Activated CD8-positive, alpha-beta memory T cell treated with anti-CD3 and anti-CD28 coated beads, Interleukin-2, amount 50 U/mL, for 24 hours (primary cell): ENCODE measurements around the gene ATM.

Experiments used
- DNase-seq: peaks from one replicate; pipeline ENCODE4 v3.0.0-alpha.2; 2020; ENCODE audit errors: extremely low read depth

ATM gene, protein sequence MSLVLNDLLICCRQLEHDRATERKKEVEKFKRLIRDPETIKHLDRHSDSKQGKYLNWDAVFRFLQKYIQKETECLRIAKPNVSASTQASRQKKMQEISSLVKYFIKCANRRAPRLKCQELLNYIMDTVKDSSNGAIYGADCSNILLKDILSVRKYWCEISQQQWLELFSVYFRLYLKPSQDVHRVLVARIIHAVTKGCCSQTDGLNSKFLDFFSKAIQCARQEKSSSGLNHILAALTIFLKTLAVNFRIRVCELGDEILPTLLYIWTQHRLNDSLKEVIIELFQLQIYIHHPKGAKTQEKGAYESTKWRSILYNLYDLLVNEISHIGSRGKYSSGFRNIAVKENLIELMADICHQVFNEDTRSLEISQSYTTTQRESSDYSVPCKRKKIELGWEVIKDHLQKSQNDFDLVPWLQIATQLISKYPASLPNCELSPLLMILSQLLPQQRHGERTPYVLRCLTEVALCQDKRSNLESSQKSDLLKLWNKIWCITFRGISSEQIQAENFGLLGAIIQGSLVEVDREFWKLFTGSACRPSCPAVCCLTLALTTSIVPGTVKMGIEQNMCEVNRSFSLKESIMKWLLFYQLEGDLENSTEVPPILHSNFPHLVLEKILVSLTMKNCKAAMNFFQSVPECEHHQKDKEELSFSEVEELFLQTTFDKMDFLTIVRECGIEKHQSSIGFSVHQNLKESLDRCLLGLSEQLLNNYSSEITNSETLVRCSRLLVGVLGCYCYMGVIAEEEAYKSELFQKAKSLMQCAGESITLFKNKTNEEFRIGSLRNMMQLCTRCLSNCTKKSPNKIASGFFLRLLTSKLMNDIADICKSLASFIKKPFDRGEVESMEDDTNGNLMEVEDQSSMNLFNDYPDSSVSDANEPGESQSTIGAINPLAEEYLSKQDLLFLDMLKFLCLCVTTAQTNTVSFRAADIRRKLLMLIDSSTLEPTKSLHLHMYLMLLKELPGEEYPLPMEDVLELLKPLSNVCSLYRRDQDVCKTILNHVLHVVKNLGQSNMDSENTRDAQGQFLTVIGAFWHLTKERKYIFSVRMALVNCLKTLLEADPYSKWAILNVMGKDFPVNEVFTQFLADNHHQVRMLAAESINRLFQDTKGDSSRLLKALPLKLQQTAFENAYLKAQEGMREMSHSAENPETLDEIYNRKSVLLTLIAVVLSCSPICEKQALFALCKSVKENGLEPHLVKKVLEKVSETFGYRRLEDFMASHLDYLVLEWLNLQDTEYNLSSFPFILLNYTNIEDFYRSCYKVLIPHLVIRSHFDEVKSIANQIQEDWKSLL (N-terminal part only)

DNA sequence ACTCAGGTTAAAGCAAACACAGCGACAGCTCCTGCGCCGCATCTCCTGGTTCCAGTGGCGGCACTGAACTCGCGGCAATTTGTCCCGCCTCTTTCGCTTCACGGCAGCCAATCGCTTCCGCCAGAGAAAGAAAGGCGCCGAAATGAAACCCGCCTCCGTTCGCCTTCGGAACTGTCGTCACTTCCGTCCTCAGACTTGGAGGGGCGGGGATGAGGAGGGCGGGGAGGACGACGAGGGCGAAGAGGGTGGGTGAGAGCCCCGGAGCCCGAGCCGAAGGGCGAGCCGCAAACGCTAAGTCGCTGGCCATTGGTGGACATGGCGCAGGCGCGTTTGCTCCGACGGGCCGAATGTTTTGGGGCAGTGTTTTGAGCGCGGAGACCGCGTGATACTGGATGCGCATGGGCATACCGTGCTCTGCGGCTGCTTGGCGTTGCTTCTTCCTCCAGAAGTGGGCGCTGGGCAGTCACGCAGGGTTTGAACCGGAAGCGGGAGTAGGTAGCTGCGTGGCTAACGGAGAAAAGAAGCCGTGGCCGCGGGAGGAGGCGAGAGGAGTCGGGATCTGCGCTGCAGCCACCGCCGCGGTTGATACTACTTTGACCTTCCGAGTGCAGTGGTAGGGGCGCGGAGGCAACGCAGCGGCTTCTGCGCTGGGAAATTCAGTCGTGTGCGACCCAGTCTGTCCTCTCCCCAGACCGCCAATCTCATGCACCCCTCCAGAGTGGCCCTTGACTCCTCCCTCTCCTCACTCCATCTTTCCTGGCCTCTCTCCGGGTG lies at the start of gene ATM, which contains the start of gene NPAT:
TSS of gene ATM (plus strand) at position 494 of the 774 bp plus-strand sequence. CDS start 4,558 bp downstream, outside the sequence.
TSS of gene NPAT (minus strand) at position 65 of the 774 bp plus-strand sequence. CDS start 102 bp downstream, outside the sequence.
- peak; percentile 97 for DNase-seq

DNA sequence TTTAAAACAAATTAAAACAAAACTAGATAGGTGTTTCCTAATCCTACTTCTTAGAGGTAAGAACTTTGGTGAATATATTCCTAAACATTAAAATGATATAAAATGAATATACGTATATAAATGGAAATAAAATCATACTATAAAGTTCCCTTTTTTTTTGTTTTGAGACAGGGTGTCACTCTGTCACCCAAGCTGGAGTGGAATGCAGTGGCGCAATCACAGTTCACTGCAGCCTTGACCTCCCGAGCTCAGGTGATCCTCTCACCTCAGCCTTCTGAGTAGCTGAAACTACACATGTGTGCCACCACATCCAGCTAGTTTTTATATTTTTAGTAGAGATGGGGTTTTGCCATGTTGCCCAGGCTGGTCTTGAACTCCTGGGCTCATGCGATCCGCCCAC lies 45.3 kb upstream of the ATM start:
- DNase-seq = no peak

DNA sequence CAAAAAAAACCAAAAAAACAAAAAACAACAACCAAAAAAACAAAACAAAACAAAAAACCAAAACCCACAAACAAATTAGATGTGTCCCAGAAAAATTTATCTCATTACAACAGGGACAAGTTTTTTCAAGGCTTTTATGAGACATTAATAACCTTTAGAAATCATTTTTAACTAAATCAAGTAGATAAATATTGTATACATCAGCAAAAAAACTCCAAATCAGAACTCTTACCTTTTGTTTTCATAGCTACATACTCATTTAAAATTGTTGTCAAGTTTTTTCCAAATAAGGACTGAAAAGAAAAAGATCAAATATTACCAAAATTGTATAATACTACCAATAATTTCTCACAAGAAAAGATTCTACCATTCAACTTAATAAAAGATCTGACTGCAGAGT lies 29.1 kb upstream of the ATM start:
- DNase-seq = no peak

DNA sequence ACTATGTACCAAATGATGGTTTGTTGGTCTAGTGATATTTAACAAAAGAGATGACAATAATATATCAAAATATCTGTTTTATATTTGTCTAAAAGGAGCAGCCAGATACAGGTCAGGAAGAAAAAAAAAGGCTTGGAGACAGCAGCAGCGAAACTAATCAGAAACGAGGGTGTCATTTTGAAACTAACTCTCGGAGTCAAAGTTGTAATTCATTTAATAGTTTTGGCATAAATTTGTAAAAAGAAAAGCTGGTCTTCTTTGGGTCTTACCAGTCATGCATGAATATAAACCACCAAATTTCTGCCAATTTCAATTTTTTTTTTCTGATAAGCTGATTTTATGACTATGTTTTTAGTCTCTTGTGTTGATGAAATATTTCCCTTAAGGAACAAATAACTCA lies 26.0 kb upstream of the ATM start:
- DNase-seq = no peak

DNA sequence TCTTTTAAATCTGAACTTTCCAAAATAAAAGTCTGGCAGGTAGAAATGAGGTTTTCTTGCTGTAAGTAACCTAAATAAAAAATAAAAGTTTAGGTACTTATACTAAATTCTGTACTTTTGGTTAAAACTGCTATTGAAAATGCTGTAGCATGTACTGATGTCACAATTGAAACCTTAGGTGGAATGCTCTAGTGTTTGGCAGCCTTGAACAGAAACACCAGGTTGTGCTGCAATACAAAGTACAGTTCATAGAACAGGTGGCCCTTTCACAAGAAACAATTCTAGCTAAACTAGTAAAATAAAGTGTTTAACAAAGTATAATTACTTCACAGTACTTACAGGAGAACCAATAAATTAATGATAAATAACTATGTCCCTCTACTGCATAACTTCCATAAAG lies 25.5 kb upstream of the ATM start:
- DNase-seq = no peak

DNA sequence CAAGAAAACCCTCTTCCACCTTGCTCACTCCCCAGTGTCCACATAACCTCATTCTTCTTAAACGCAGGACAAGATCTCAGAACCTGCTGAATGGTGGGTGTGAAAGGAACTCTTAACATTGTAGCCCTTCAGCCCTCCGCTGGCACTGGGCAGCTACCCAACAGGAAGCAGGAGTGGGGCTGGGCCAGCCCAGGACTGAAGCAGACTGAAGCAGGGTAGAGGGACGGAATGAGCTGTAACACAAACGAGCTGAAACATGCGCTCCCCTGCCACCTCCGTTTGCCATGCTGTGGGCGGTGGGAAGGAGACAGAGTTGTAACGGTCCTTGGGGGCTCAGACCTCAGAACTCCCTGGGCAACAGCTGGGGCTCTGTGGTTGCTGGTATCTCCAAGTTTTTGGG lies 24.0 kb upstream of the ATM start:
- DNase-seq = no peak

DNA sequence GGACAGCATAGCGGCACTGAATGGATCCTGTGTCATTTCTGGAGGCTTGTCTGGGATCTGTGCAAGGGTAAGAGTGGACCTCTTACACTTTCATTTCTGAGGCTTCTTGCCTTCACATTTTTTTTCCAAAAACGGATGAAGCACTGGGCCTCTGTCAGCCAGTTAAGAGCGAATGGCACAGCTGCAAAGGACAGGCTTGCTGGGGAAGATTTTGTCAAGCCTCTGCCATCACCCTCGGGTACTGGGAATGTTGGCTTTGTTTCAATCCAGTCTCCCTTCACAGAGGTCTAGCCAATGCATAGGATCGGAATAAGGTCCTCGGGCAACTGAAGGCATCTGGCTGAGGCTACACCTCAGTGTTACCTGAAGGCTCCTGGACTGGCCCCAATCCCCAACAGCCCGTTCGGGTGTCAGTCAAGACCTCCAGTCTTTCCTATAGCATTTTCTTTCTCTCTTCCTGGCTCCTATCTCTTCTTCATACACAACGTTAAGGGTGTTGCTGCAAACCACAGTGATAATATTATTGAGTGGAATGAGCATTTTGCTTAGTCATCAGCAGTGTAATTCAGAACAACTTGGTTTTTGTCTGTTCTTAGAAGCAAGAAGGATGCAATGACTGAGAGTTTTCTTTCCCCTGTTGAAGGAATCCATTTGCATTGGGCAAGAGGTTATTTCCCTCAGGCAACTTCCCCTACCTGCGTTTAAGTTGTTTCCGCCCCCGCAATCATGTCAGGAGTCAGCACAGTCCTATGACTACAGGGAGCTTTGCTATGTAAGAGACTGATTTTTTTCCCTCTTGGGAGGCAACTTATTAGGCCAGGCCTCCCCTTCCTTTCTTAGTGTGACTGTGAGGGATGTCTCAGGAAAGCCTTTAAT lies 23.2 kb upstream of the ATM start:
- DNase-seq = peak; percentile 46

DNA sequence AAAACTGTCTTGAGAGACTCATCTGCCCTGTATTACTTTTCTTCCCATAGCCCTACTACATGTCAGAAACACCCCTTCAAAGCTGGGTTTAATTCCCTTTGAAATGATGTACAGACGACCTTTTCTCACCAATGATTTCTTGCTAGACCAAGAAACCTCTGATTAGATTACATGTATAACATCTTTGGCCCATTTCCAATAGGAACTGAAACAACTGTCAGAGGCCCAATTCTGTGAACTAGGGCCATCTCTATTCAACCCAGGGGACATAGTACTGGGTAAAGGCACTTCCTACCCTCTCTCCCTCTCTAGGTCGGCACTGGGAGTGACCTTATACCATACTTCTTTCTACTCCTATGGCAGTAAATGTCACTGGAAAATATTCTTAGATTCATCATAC lies 19.8 kb upstream of the ATM start:
- DNase-seq = no peak

DNA sequence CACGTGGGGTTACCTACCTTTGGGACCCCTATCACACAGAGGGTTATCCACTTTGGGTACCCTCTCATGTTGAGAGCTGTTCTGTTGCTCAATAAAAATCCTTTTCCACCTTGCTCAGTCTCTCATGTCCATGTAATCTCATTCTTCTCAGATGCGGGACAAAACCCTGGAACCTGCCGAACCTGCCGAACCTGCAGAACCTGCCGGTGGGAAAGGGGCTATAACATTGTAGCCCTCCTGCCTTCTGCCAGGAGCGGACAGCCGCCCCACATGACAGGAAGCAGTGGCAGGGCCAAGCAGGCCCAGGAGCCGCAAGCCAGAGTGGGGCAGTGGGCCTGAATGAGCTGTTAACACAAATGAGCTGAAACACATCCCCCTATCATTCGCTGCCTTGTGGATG lies 18.5 kb upstream of the ATM start:
- DNase-seq = no peak

DNA sequence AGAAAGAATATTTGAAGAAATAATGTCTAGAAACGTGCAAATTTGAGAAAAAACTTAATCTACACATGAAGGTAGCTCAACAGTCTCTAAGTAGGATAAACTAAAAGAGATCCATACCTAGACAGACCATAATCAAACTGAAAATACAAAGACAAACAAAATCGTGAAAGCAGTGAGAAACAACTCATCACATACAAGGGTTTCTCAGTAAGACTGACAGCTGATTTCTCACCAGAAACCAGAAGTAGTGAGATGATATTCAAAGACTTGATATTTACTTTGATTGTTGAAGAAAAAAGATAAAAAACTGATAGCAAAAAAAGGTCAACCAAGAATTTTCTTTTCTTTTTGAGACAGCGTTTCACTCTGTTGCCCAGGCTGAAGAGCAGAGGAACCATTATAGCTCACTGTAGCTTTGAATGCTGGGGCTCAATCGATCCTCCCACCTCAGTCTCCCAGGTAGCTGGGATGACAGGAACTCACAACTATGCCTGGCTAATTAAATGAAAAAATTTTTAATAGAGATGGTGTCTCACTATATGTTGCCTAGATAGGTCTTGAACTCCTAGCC lies 17.9 kb upstream of the ATM start:
- DNase-seq = no peak

DNA sequence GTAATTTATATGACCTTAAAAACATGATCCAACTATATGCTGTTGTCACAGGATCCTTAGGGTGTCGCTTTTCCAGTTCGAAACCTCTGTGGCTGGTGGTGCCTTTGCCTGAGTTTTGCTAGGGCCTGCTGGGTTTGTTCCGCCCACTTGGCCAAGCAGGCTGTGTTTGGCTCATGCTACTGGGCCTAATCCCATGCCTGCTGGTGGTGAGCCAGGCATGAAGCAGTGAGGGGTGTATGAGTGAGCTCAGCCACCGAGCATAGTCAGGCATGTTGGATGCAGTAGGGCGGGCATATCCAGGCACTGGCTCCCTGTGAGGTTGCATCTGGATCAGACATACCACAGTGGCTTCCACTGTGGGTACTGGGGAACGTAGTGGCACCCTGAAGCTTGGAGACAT lies 16.7 kb upstream of the ATM start:
- no peak for DNase-seq

DNA sequence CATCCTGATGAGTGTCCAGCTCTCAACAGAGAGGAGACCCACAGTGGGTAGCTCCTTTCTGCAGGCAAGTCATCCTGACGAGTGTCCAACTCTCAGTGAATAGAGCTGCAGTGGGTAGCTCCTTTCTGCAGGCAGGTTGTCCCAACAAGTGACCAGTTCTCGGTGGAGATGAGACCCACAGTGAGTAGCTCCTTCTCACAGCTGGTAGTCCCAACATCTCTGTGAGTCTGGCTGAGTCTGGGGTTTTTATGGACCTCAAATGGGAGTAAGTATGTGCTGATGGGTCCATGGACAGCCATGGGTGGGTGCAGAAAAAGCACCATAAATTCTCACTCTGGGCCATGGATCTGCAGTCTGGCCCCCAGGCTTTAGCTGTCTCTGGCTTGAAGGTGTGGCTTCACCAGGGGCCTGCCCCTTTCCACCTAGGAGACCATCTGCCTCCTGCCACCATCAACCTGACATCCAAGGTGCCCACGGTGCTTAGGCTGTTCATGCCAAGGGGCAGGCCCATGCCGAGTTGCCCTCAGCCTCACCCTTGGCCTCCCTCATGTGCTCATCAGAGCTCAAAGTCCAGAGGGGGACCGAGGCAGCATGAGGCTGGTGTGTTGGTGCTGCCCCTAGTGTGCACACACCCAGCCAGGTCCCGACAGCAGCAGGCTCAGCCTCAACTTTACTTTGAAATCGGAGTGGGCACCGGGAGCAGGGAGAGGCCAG lies 15.7 kb upstream of the ATM start:
- no peak for DNase-seq

DNA sequence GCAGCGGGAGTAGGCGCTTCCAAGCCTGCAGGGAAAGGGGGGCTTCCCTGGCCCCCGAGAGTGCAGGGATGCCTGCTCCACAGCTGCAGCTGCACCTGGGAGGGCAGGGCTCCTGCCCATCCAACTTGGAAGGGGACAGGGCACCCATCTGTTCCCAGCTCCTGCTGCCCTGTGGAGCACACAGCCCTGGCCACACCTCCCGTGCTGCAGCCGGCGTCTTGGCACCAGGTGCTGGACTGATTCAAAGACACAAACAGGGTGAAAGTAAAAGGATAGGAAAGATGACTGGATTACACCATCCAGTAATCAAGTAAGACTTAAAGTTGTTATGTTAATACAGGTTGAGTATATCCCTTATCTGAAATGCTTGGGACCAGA lies 15.2 kb upstream of the ATM start:
- no peak for DNase-seq

DNA sequence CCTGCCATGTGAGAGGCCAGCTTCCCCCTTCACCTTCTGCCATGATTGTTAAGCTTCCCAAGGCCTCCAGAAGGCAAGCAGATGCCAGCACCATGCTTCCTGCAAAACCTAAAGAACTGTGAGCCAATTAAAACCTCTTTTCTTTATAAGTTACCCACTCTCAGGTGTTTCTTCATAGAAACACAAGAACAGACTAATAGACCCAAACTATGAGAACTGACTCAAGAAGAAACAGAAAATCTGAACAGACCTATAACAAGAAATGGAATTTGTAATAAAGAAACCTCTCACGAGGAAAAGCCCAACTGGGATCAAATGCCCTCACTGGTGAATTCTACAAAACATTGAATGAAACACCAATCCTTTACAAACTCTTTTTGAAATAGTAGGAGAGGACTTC lies 12.4 kb upstream of the ATM start:
- no peak for DNase-seq

DNA sequence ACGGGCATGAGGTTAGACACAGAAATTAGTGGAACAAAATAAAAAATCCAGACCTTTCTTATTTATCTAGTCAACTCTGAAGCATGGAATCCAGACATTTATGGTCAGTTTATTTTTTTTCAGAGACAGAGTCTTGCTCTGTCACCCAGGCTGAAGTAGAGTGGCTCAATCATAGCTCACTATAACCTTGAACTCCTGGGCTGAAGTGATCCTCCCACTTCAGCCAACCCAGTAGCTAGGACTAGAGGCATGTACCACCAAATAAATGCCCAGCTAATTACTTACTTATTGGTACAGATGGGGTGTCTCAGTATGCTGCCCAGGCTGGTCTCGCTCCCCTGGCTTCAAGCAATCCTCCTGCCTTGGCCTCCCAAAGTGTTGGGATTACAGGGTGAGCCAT lies 9.1 kb upstream of the ATM start:
- no peak for DNase-seq

DNA sequence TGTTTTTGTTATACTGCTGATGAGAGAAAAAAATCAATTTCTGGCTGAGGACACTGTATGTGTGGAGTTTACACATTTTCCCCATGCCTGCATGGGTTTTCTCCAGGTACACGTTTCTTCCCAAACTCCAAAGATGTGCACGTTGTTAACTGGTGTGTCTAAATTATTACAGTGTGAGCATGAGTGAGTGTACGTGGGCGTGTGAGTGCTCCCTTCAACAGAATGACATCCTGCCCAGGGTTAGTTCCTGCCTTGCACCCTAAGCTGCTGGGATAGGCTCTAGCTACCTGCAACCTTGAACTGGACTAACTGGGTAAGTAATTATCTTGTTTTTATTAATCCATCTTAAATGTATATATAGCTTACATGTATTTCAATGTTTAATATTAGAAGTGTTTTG lies 5.9 kb upstream of the ATM start:
- DNase-seq = no peak

DNA sequence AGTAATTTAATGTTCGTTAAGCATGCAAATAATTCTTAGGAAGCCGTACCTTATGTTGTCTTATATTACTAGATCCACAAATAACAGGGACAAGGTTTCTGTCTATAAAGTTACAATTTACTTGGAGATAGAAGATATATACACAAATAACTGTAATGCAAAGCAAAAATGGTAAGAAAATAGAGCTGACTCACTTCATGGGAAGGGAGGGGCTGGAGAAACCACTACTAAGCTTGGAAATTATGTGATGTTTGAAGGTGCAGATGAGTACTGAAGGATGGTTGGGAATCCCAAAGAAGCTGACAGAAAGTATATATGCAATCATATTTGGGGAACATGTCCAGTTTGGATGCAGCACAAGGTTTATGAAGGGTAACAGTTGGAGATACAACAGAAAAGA lies 4.4 kb upstream of the ATM start:
- DNase-seq = no peak

DNA sequence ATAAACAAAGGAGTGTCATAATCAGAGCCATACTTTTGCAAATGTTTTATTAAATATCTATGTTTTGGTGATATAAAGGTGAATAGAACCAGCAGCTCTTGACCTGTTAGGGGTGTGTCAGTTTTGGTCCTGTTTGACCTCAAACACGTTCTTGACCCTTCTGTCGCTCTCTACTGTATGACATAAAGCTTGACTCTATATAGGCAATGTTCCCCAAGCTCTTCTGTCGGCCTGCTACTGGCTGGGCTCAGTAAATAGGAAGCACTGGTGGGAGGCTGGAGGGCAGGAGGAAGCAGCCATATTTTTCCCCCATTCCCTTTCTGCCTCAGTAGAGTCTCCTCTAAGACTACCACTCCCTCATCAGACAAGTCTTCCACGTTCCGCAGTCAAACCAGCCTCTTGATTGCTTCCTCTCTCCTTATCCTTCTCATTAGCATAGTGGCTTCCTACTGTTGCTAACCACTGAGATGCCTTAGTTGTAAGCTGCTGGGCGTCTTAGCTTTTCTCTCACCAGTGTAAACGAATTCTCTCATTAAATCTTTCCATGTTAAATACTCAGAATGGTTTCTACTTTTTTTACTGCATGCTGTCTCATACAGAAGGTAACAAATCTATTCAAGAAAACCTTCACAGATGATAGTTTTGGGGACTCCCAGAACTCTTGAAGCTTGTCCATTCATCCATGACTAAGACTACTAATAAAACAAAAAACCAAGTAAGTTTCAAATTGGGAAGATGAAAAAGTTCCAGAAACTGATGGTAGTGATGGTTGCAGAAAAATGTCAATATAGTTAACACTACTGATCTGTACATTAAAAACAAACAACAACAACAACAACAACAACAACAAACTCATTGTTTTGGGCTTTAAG lies 3.7 kb upstream of the ATM start:
- DNase-seq = no peak
